ENCODE results near the gene TNFRSF11A.

TNFRSF11A gene

DNA sequence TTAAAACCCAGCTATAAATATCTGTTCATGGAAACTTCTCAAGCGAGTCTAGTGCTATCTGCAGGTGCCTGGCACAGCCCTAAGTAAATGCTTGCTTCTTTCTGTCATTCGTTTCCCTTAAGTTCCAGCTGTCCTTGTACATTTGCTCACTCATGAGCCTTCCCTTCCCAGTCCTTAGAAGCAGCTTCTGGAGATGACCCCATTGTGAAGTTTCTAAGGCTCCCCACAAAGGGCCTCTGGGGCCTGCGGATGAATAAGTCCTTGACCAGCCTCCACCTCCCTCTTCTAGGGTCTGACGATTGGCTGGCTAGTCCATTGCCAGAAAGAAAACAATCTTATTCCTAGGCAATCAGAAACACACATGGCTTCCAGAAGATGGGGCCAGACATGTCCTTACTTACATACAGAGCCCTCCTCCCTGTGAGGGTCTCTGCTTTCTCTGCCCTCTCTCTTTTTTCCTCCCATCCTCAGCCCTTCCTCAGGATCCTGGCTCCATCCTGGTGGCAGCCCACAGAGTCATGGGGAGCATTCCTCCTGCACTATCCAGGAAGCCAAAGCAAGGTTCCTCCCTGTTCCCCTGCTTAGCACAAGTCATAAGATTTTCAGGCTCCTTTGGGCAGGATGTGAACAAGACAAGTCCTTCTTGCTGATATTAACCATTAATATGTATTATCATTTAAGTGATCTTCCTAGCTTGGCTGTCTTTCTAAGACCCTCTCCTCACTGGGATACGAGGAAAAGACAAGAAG, 87.3 kb downstream of the TNFRSF11A start:
- DNase-seq (ENCODE audit: low spot score) (no peak), FAIRE-seq (no peak)

DNA sequence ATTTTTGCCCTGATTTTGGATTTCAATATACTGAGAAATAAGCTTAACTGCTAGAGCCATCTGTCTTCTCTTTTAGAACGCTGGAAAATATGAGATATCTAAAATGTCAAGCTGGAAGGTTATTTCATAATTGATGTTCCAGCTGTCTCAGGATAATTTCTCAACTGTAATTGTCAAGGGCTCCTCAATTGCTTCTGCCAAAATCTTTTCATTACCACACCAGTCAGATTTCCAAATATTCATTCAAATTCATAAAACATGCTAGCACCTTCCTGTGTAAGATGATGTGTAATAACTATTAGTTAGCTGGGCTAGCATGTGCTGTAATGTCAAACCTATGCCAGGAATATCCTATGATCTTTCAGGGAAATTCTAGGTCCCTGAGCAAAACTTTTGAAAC, 88.1 kb downstream of the TNFRSF11A start:
- DNase-seq (ENCODE audit: low spot score) (no peak), FAIRE-seq (no peak)

DNA sequence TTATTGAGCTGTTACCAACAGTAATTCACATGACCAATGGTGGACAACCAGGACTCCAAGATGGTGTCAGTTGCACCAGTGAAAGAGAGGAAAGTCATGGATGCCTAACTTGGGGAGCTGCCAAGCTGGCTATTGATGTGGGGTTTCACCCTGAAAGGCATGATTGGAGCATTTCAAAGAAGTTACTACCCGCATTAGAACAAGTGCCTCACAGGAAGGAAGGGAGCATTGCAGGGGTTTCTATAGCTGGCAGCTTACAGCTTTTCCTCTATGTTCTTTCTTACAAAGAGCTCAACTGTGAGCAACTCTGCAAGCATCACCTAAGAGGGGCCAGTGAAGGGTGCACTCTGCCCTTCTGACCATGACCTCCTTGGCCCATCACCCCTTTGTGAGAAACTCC, 93.1 kb downstream of the TNFRSF11A start:
- FAIRE-seq = no peak
- DNase-seq (ENCODE audit: low spot score) = no peak

DNA sequence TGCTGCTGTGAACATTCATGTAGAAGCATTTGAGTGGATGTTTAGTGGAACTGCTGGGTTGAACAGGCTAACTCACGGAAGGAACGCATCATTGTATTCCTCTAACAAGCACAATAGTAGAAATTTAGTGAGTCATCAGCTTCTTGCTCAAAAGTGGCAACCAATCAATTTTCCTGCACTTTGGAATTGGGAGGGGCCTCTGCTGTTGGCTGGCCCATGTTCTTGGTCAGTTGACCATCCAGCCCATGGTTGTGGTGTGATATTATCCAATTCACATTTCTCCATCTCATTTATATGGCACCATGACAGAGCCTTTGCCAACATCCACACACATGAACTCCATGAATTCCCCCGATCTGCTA, 95.0 kb downstream of the TNFRSF11A start:
- no peak for FAIRE-seq

DNA sequence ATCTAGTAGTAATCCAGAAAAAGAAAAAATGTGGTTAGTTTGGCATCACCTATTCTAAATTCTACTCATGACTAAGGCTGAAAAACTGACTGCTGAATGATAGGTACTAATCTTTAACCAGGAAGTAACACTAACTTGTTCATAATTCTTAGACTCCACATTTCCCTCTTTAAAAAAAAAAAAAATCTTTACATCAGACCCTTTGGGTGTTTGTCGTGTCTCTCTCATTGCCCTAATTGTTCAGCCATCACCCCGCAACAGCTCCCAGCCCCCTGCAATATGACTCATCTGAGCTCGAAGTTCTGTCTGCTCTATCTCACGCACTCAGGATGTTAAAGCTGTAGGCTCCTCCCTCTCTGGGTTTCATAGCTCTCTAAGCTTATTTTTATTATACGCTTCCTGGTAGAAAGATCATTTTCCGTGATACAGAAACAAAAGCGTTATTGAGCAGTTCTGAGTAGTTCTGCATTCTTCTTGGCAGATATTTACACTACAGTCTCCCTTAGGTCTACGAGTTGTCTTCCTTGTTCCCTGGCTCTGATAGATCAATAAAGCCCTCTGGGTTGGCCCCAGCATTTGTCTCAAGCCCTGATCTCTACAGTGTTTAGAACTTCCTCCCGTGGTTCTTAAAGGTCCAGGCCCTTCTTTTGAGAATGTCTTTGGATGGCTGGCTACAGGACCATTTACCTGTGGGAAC, 95.6 kb downstream of the TNFRSF11A start:
- DNase-seq (ENCODE audit: low spot score) = peak; percentile 44
- no peak for FAIRE-seq

More for the DNA sequence above, 95.0 kb downstream of the TNFRSF11A start:
- DNase-seq (ENCODE audit: low spot score) = peak; percentile 31

DNA sequence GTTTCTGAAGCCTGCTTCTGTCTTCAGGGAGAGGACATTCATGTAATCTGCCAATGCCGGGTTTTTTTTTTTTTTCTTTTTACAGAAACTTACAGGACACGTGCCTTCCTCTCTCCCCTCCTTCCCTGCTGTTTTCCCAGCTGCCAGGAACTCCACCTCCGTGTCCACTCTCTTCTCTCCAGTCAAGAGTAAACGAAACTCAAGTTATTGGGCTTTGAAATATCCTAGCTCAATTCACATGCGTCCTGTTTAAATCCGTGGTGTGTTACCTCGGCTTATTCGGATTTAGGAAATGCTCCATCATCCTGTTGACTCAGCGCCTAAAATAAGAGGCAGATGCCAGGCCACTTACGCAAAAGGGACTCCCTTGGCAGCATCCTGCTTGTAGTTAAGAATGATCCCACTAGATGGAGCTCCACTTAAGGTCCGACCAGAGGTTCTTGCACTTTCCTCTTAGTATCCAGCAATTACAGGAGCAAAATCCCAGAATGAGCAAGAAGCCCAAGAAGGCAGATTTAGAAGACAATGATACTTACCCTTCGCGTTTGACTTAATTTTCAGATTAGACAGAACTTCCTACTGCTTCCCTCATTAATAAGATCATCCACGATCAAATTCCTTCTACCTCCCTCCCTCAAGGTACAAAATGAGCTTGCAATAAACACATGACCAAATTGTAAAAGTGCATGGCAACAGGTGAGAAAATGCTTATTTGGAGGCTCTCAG, 100.5 kb downstream of the TNFRSF11A start:
- FAIRE-seq (no peak), DNase-seq (ENCODE audit: low spot score) (peak; percentile 67)

DNA sequence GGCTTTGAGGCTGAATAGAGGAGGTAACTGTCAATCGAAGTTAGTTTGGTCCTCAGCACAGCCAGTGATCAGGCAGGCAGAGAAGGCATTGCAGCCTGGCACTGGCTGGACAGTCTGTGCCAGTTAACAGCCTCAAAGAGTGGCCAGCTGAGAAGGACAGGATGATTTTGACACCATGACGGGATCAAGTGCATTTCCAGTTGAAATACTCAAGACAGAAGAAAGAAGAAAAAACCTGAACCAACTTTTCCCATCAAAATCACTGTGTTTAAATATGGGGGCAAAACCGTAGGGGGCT, 101.0 kb downstream of the TNFRSF11A start:
- FAIRE-seq = no peak

DNA sequence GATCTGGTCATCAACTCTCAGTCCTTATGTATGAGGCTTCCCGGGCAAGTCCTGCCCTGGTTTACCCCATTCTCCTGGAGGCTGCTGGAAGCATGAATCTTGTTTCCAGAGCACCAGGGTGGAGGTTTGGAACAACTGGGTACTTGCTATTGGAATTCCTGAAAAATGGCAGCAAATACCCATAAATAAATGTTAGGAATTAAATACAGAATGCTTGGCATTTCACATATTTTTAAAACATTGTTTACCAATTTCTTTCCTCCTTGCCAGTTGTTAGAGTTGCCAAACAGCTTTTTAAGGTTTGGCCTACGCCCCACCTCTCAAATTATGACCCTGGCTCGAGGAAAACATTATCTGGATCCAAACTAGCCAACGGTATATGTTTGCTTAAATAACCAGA, 107.1 kb downstream of the TNFRSF11A start:
- no peak for FAIRE-seq
- DNase-seq (ENCODE audit: low spot score) = no peak

More for the DNA sequence above, 101.0 kb downstream of the TNFRSF11A start:
- no peak for DNase-seq (ENCODE audit: low spot score)

DNA sequence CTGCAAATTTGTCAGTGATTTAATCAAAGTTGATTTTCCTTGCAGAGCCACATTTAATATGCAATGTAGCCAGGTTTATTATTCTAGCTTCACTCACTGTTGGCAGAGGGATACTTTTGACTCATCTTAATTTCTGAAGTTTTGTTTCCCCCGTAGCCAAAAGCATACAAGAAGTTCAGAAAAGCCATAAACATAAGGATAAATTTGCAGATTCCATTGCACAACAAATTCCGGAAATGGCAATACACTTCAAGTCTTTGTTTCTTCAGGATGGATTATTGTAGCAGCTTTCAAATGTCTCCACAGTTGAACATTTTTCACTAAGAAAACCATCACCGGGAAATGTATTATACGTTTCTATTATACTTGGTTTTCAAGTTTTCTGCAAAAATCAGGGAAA, 109.7 kb downstream of the TNFRSF11A start:
- no peak for DNase-seq (ENCODE audit: low spot score)
- no peak for FAIRE-seq

DNA sequence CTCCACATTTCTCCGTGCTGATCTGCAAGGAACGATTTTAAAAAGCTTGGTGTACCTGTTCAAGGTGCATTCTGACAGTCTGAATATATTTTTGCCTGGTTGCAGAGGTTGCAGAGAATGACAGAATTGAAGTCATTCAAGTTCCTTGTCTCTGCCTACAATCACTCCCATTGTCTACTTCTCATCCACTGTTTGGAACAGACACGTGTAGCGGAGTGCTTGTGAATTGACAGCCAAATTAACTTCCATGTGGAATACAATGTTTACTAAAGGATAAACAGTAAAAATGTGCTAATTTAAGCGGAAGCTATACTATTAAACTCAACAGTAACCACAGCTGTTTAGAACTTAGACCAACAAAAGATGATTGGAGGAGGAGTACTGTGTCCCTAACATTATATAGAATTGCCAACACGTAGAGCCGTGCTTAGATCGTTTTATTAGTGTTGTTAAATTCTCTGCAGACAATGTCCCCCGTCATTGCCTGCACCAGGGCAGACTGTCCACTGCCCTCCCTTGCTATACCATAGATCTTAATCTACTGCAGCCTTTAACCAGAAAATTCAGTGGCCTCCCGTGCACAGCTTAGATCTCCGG, 110.4 kb downstream of the TNFRSF11A start:
- no peak for DNase-seq (ENCODE audit: low spot score)
- FAIRE-seq = no peak

DNA sequence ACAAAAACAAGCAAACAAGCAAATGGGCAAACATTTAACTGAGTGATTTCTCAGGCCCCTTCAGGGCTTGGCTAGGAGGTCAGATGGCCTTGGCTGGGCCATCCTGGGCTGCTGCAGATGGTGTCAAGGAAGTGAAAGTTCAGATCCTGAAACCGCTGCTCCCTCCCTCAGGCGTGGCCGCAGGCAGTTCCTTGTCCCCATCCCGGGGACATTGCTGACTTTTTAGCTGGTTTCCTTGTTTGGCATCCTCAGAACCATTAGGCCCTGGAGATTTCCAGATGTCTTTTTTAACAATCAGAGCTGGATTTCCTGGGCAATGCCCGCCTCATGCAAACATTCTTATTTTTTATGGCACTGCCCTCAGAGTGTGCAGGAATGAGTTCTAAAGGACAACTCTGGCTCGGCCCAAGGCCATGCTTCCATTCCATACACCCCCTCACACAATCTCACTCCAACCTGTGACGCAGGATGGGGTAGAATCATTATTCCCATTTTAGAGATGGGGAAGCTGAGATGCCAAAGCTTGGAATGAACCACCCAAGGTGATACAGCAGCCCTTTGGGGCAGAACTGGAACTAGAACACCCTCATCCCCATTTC, 111.6 kb downstream of the TNFRSF11A start:
- DNase-seq (ENCODE audit: low spot score) = no peak
- FAIRE-seq = no peak

DNA sequence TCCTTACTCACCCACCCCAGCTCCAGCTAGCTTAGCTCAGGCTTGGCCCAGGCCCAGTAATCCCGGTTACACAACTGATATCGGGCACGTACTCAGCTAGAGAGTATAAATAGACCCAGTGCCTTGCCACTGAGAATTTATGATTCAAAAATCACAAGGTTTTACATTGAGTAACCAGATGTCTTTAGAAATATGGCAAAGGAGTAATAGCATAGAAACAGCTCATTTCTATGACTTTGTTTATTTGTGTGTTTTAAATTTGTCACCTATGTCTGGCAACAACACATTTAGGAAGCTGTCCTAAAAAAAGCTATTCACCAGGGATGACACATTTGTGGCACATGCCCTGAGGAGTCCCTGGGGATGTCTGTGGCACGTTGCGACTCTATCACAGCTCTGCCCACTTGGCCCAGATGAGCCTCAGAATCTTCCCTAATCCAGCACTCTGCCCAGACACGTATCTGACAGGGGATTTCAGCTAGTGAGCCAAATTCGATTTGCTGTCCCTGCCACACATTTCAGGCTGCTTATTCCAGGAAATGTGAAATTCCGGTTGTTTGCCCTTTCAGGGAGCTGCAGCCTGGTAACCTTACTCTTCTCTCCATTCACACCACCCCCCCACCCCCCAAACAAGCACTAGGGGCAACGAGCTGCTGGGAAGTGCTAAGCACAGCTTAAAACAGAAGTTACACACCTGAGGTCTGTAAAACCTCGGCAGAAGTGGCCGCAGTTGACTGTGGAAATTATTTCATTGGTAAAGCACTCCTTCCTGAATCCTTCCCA, 112.3 kb downstream of the TNFRSF11A start:
- FAIRE-seq (no peak), DNase-seq (ENCODE audit: low spot score) (peak; percentile 34)

DNA sequence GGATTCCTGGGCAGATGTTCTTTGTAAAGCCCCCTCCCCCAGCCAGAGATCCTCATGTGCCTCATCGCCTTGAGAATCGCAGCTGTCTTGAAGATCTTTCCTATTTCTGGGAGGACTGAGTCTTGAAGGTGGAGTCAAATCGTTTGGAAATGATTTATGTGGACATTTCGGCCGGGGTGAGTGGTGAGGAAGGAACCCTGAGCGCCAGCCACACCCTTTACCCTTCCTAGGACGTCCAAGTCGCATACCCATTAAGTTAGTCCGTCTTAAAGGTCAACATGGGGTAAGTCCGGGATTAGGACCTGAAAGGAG, 112.9 kb downstream of the TNFRSF11A start:
- no peak for DNase-seq (ENCODE audit: low spot score)
- no peak for FAIRE-seq

DNA sequence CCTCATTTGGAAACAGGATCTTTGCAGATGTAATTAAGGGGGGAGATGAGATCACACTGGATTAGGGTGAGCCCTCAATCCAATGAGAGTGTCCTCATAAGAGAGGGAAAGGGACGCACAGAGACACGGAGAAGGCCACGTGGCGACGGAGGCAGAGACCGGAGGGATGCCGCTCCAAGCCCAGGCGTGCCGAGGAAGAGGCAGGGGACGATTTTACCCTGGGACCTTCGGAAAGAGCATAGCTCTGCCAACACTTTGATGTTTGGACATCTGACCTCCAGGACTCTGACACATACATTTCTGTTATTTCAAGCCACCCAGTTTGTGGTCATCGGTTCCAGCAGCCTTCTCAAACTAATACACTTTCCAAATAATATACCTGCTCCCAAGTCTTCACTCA, 113.3 kb downstream of the TNFRSF11A start:
- no peak for DNase-seq (ENCODE audit: low spot score)
- no peak for FAIRE-seq

DNA sequence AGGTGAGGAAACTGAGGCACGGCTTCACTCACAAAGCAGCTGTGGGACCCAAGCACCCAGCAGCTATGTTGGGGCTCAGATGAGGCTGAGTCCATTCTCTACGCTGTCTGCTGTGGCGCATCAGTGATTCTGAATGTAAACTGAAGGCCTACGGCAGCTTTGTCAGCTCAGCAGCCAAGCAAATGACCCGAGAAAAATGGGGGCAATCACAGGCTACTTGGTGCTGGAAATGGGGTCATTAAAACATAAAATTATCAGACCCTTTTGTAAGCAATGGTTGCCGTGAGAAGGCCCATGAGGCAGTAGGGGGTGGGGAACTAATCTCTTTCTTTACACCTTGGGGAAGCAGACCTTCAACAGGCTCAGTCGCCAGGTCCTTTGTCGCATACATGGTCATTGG, 113.8 kb downstream of the TNFRSF11A start:
- no peak for DNase-seq (ENCODE audit: low spot score)
- no peak for FAIRE-seq

Data from urothelium cell line (cell line).